AG04449 (cell line): Measurements from ENCODE around the gene CRYBG1.
A peak's percentile ranks its signal among the peaks of the same experiment; 100 is the strongest.

Experiments
- CTCF ChIA-PET: fragments of 350-600 bp; formaldehyde crosslinking; extraction: SDS; loops from one replicate; lab custom pipeline; 2021; ENCODE audit warnings: antibody characterized with exemption; lab: Yijun Ruan, JAX
- POLR2A ChIA-PET: fragments of 400-600, 350-600 bp; formaldehyde crosslinking; extraction: SDS; loops from one replicate; lab custom pipeline; 2020; ENCODE audit warnings: antibody characterized with exemption, inconsistent platforms; lab: Yijun Ruan, JAX
- DNase-seq: peaks from one replicate; pipeline ENCODE4 v3.0.0-alpha.2; 2010; ENCODE audit warnings: low read depth, low spot score
- H3K4me3 ChIP-seq: 2 replicates; pipeline ENCODE4 v1.5.1; 2011; ENCODE audit warnings: low read depth, mild to moderate bottlenecking, control low read depth, low read length
- TF ChIP-seq, protein P1 (sequence below): IDR thresholded peaks from one replicate; pipeline ENCODE4 v1.5.1; 2011; ENCODE audit warnings: mild to moderate bottlenecking, moderate library complexity, low read length, control low read depth, inconsistent platforms; ENCODE audit not compliant: insufficient read depth; ENCODE audit errors: missing control alignments

CRYBG1 gene

DNA sequence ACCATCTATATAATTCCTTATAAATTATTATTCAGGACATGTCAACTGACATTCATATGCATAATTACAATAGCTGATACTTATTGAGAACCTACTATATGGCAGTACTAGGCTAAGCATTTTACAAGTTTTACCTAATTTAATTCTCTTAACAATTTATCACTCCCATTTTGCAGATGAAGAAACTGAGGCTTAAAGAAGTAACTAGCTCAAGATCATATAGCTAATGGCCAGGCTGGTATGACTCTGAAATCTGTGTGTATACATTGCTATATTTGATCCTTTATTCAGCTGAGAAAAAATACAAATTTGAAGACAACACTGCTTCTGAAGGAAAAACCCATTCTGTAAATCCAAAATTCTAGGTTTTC is 85.0 kb downstream of the CRYBG1 start:
- TF ChIP-seq, protein P1, sequence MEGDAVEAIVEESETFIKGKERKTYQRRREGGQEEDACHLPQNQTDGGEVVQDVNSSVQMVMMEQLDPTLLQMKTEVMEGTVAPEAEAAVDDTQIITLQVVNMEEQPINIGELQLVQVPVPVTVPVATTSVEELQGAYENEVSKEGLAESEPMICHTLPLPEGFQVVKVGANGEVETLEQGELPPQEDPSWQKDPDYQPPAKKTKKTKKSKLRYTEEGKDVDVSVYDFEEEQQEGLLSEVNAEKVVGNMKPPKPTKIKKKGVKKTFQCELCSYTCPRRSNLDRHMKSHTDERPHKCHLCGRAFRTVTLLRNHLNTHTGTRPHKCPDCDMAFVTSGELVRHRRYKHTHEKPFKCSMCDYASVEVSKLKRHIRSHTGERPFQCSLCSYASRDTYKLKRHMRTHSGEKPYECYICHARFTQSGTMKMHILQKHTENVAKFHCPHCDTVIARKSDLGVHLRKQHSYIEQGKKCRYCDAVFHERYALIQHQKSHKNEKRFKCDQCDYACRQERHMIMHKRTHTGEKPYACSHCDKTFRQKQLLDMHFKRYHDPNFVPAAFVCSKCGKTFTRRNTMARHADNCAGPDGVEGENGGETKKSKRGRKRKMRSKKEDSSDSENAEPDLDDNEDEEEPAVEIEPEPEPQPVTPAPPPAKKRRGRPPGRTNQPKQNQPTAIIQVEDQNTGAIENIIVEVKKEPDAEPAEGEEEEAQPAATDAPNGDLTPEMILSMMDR: no peak
- POLR2A ChIA-PET: no interaction called here
- CTCF ChIA-PET: interaction anchor here (0.6 to 15.9 kb wide), 40 partner anchors 10 to 1211 kb away, joined by 3 to 926 read pairs (median 4); no protein-coding TSS in a partner anchor
- DNase-seq: no peak
- H3K4me3 ChIP-seq: no peak overlapping the region

DNA sequence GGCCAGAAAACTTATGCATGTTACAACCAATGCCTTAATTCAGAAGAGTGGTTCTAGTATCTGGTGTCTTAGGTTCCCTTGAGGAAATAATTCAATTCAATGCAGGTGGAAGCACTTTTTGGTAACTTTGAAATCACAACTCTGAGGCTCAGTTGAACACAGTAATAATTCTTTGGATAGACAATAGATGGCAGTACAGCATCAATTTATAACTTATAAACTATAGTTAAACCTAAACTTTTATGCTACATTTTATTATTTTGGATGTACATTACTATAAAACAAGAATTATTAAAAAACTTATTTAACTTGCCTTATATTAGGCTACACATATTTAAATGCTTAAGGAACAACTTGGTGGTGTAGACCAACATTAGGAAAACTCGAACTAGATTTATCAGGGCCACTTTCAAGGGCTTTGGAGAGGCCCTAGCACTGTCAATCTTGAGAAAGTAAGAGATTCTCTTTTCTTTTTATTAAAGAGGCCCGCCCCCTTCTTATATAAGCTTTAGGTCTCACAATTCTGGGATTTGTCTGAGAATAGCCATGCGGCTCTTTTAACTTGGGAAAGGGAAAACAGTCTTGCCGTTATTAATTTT is 85.9 kb downstream of the CRYBG1 start:
- no peak overlapping the region for H3K4me3 ChIP-seq
- TF ChIP-seq, protein P1: peak; percentile 22
- DNase-seq: no peak
- POLR2A ChIA-PET: no interaction called here
- CTCF ChIA-PET: interaction anchor here (0.6 to 15.9 kb wide), 18 partner anchors 9 to 553 kb away, joined by 3 to 926 read pairs (median 4); no protein-coding TSS in a partner anchor

DNA sequence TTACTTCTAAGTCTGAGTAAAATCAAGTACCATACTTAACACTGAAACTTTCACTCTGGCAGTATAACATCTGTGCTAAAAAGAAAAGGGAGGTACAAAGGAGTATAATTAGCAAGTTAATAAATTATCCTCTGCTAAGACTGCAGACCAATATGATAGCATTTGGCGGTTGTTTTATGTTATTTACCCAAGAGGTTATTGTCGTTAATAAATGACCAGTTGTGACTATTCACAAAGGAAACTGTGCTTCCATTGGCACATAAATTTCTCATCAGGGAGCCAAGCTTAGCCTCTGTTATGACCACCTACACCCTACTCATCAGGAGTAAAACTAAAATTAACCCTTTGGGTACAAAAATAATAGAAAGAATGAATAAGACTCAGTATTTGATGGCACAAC is 86.5 kb downstream of the CRYBG1 start:
- no peak for DNase-seq
- H3K4me3 ChIP-seq: no peak overlapping the region
- TF ChIP-seq, protein P1: no peak
- ChIA-PET CTCF (interaction anchor here (0.6 to 15.9 kb wide), 15 partner anchors 11 to 553 kb away, joined by 3 to 926 read pairs (median 3); no protein-coding TSS in a partner anchor), POLR2A (no interaction called here)

DNA sequence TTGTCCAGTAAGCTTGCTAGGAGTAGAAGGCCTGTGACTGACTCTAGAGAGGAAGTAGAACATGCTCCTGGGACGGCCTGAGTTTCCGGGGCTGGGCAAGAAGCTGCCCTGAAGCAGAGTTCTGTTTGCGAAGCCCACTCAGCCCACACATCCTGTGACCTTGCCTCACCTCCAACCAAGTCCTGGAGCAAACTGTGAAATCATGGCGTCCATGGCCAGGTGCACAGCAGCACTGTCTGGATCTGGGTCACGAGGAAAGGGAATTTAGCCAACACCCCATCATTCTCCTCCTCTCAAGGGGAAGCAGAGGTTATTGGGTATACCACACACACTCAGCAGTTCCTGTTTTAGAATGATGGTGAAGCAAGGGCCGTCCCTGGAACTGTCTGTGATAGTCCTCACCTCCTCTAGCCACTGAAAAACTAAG is 87.5 kb downstream of the CRYBG1 start:
- H3K4me3 ChIP-seq: no peak overlapping the region
- ChIA-PET CTCF (interaction anchor here (0.8 to 15.9 kb wide), 11 partner anchors 11 to 549 kb away, joined by 3 to 926 read pairs (median 4); partner anchors contain the start of gene CRYBG1), POLR2A (no interaction called here)
- TF ChIP-seq, protein P1: no peak
- no peak for DNase-seq

DNA sequence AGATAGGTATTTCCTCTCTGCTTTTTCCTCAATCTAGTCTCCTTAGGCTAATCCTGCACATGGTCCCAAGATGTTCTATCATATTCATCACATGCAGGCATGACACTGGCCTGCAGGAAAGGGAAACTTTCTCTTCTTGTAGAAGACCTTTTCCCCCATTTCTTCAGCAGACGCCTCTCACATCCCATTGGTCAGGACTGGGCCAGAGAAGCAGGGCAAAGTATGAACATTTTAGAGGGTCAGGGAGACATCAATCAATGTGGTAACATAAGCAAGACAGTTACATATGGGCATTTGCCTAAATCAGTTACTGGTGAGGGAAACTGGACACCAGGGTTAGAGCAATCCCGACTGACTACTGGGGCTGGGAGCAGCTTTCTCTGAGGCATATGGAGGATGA is 90.1 kb downstream of the CRYBG1 start:
- TF ChIP-seq, protein P1: no peak
- DNase-seq: no peak
- no peak overlapping the region for H3K4me3 ChIP-seq
- POLR2A ChIA-PET: no interaction called here
- CTCF ChIA-PET: interaction anchor here (0.6 to 15.9 kb wide), 3 partner anchors 9 to 114 kb away, joined by 3 to 926 read pairs (median 10); no protein-coding TSS in a partner anchor

DNA sequence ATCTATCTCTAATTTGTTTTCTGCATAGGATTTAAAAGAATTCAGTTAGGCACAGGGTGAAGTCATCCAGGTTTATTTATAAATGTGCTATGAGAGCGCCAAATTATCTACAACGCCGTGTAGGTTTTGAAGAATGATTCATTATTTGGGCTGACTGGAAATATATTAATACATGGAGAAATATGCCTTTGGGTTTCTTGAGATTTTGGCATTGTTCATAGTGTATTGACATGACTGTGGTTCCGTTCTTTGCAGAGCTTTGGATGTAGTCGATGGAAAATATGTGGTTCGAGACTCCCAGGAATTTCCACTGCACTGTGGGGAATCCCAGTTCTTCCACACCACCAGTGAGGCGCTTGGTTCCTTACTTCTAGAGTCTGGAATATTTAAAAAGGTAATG is 90.9 kb downstream of the CRYBG1 start:
- TF ChIP-seq, protein P1: no peak
- H3K4me3 ChIP-seq: no peak overlapping the region
- no peak for DNase-seq
- CTCF ChIA-PET: interaction anchor here (1.4 to 15.9 kb wide), 3 partner anchors 9 to 113 kb away, joined by 4 to 926 read pairs (median 5); no protein-coding TSS in a partner anchor
- POLR2A ChIA-PET: no interaction called here
